HPDE6-E6E7 (cell line): ENCODE data around the gene NINJ2.
"Not testable (repeated sequence)": the region's sequence is repeated elsewhere in the genome, so short reads cannot be mapped to it uniquely, and the experiment has no call there.

Source experiments
- DNase-seq: peaks from one replicate; pipeline ENCODE4 v3.0.0; 2011; ENCODE audit warnings: missing footprints; ENCODE audit errors: extremely low spot score

NINJ2 gene, protein sequence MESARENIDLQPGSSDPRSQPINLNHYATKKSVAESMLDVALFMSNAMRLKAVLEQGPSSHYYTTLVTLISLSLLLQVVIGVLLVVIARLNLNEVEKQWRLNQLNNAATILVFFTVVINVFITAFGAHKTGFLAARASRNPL

DNA sequence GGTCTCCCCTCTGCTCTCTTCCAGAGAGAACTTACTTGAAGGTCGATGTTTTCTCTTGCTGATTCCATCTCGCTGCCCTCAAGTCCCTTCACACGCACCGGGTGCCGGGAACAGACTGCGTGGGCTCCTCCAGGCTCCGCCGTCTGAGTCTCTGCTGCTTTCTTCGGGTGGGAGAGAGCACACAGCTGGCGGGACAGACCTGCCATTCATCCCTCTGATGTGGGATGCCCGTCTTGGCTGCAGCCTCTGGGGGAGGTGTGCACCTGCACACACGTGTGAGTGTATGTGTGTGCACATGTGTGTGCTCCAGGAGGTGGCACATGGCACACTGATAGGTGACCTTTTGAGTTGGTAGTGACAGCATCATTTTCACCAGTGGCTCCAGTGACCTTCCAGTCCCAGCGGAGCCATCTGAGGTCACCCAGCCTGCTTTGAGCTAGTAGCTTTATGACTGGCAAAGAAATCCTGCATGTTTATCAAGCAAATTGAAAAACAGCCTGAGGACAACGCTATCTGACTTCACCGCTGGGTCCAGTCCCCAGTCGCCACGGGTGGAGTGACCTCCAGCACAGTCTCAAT lies at the start of gene NINJ2:
Gene NINJ2, minus strand, starts transcription at position 153 of the 579 bp plus-strand sequence. Its CDS starts 85 bp downstream, at position 68.
- no peak for DNase-seq

DNA sequence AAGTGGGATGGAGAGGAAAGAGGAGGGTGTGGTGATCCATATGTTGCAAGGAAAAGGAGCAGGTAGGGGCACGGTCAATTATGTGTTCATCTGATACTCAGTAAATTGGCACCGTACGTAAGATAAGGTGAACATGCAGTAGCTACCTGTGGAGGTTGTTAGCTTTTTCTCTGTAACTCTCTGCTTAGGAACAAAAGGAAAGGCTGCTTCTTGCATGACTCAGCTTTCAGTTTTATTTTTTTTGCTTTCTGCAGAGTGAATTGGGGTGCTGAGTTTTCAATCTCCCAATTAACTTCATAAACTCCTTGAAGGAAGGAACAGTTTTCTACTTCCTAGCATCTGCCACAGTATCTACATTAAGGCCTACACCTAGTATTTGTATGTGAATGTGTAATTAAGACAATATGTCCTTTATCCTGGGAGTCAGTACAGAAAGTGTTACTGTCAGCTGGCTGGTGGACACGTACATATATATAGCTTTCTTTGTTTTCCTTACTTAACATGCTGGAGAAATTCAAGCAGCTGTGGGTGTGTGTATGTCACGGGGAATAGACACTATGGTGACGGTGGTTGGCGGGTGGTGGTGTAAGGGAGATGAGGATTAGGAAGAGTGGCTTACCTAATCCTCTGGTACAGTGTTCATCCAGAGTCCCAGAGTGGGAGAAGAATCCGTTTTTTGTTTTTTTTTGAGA lies 49.1 kb upstream of the NINJ2 start:
- no peak for DNase-seq

DNA sequence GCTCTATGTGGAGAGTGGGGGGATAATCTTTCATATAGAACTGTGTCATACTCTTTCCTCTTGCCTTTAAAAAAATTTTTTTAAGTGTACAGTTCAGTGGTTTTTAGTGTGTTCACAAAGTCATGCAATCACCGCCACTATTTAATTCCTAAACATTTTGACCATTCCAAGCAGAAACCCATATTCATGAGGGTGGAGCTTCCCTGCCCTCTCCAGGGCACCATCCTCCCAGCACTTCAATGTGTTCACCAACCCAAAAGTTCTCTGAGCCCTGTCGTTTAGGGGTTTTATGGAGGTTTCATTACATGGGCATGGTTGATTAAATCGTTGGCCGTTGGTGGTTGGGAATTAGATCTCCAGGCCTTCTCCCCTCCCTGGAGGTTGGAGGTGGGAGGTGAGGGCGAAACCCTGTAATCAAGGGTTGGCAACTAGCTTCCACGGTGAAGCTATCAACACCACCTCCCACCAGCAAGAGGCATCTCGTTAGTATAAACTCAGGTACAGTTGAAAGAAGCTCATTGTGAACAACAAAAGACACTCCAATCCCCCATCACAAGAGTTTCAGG lies 46.3 kb upstream of the NINJ2 start:
- DNase-seq = no peak

DNA sequence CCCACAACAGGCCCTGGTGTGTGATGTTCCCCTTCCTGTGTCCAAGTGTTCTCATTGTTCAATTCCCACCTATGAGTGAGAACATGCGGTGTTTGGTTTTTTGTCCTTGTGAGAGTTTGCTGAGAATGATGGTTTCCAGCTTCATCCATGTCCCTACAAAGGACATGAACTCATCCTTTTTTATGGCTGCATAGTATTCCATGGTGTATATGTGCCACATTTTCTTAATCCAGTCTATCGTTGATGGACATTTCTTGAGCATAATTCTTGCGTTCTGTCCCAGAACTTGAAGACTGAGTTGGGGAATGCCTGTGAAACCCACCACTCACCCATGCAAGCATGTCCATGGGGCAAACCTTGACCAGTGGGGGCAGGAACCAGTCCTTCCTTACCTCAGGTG lies 44.8 kb upstream of the NINJ2 start:
- DNase-seq = not testable (repeated sequence)

DNA sequence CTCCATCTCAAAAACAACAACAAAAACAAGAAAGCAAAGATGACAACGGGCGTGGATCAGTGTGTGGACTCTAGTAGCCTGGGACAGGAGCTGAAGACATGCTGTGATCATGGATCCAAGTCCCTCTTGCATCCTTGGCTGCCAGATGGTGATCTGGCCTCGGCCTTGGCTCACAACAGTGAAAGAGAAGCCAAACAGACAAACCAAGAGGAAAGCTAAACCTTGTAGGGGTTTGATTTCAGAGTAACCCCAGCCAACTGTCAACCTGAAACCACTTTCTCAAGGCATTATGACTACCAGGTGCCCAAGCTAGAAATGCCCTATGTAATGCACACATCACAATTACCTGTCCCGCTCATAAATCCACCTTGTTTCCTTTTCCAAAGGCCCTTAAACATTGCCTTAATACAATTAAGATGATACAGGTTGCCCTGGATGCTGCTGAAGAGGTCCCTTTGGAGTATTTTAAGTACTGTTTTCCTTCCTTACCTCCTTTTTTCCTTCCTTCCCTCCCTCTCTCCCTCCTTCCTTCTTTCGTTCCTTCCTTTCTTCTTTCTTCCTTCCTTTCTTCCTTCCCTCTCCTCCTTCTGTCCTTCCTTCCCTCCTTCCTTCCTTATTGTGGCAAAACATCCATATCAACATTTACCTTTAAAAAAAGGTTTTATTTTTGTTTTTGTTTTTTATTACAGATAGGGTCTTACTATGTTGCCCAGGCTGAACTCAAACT lies 41.4 kb upstream of the NINJ2 start:
- no peak for DNase-seq

DNA sequence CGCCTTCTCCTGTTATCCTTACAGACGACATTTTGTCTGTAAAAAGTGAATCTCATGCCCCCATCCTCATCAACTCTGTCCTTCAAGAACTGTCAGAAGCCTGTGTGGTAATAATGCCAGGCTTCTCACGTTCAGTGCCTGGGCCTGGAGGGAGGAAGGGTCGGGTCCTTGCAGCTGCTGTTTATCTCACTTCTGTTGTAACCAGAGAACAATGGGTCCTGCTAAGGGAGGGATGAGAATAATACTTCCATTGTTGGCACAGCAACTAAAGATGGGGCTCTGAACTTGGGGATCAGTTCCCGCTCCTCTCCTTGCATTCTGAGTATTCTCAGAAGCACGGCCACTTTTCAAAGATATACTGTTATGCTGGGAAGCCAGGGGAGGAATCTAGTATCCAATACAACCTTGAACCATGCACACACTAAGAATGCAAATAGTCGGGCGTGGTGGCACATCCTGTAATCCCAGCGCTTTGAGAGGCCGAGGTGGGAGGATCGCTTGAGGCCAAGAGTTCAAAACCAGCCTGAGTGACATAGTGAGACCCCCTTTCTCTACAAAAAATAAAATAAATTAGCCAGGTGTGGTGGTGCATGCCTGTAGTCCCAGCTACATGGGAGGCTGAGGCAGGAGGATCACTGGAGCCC lies 38.8 kb upstream of the NINJ2 start:
- DNase-seq = no peak

DNA sequence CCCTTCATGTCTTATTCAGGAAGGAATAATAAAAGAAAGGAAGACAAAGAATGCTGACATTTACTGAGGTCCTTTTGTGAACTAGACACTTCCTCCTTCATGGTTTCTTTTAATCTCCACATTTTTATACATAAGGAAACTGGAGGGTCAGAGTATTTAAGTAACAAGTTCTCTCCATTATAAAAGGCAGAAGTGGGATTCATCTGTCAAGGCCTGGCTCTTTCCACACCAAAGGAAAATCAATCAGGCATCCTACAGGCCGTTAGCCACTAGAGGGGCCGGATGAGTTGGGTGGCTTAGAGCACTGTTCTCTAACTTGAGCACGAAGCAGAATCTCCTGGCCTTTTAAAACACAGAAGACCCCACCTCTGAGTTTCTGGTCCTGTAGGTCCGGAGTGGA lies 36.8 kb upstream of the NINJ2 start:
- no peak for DNase-seq

DNA sequence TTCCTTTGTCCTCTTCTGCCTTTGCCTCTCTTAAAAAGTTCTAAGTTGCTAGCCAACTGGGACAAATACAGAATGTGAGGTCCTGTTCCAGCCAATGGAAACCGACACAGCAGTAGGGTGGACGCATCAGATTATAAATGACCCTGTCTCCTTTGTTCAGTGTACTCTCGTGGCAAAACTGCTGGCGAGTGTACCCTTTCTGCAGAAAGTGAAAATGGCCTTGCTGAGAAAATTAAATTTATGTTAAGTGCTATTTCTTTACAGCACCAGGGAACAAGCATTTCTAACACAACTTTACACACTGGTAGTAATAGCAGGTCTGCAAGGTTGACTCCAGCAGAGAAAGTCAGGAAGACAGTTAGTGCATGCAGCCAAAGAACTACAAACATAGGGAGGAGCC lies 35.0 kb upstream of the NINJ2 start:
- DNase-seq = not testable (repeated sequence)

DNA sequence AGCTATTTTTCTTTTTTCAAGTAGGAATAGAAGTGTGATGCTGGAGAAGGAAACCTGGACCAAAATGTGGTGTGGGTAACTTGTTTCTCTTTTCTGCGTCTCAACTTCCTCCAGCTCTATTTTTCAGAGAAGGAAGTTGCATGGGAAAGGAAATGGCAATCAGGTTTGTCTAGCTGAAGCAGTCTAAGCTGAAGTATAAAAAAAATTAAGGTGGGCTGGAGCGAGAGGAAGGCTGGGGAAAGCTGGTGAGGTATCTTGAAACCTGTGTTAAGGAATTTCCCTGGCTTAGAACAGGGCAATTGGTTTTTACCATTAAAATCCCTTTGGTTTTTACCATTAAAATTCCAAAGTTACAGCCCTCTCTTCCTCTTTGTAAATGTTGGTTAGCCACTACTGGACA lies 34.2 kb upstream of the NINJ2 start:
- DNase-seq = no peak

DNA sequence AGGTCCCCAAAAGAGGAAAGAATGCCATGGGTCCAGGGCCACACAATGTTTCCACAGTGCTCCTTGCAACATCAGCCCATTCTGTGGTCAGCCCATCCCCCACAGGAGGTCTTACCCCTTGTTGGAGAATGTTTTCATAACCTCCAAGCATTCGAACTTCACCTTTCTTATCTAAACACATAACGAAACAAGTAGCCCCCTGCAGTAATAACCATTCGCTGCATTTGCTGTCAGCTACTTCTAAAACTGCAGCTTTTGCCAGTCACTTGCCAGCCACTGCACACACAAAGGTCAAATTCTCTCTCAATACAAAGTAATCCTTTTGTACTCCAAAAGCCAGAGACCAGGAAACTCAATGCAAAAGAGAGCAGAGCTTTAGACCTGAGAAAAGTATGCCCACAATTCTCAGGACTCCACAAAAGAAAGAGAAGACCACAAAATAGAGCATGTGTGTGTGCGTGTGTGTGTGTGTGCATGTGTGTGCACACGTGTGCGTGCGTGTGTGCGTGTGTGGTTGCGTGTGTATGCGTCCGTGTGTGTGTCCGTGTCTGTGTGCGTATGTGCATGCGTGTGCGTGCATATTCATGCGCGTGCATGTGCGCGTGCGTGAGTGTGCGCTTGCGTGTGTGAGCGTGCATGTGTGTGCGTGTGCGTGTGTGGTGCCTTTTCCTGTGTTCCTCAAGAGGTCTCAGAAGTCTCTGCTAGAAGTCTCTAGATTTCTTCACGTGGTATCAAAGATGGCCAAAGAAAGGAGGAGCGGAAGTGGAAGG lies 31.7 kb upstream of the NINJ2 start:
- DNase-seq = no peak

DNA sequence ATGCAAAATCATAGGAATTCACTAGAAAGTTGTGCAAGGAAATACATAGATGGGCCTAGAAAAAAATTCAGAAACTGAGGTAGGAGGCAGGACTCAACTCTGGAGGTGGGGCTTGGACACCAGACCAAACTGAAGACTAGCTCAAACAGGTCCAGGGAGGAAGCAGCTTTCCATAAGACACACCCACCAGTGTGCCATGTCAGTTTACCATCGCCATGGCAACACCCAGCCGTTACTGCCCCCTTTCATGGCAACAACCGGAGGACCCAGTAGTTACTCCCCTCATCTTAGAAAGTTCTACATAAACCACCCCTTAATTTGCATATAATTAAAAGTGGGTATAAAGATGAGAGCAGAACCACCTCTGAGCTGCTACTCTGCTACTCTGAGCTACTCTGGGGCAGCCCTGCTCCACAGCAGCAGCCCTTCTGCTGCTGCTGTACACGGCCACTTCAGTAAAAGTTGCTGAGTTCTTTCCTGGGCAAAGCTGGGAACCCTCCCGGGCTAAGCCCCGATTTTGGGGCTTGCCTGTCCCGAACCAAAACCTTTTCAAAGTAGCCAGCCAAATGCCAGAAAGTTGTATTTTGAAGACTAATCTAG lies 30.8 kb upstream of the NINJ2 start:
- DNase-seq = no peak

DNA sequence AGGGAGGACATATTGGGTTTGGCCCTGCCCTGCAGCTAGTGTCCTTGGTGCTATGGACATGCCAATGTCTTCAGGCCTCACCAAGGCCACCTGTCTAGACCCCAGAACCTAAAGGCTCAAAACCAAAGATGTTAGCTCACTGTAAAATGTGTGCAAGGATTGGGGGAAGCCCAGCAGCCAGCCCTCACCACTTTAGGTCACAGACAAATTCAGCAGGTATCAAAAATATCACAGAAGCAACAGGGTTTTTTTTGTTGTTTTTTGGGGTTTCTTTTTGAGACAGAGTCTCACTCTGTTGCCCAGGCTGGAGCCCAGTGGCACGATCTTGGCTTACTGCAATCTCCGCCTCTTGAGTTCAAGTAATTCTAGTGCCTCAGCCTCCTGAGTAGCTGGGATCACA lies 29.0 kb upstream of the NINJ2 start:
- no peak for DNase-seq

DNA sequence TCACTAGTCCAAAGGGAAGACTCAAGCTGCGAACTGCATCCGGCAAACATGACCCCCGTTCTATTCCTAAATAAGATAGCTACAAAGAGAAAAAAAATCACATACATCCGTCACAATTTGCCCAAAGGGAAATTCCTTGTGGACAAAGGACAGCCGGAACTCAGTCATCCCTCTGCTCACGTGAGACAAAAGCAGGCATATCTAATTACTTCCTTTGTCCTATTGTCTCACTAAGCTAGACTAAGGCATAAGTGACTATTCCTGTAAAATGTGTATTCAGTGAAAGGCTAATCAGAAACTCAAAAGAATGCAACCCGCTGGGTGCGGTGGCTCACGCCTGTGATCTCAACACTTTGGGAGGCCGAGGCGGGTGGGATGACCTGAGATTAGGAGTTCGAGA lies 27.2 kb upstream of the NINJ2 start:
- no peak for DNase-seq

DNA sequence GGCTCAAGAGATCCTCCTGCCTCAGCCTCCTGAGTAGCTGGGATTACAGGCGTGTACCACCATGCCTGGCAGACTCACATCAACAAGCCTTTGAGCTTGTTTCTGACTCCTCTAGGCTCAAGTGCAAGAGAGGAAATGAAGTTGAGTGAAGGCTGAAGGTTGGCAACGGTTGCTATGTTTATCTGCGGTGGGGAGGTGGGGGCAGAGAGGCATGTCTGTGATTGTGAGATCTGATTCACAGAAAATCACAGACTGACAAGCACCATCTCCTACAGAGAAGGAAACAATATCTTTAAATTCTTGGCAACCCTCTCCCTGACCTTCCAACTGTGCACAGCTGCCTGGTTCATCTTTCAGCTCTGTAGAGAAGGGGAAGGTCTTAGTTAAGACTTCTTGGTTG lies 22.1 kb upstream of the NINJ2 start:
- no peak for DNase-seq

DNA sequence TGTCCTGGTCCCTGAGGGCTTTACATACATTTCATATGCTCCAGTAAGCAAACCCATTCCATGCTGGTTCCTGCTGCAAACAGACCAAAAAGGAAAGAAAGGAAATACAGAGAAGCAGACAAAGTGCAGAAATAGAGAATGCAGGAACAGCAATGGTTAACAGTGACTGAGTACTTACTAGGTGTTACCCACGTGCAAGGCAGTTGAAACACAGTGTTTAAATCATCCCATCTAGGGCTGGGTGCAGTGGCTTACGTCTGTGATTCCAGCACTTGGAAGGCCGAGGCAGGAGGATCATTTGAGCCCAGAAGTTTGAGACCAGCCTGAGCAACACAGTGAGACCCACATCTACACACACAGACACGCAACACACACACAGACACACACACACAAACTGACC lies 21.2 kb upstream of the NINJ2 start:
- DNase-seq = no peak

DNA sequence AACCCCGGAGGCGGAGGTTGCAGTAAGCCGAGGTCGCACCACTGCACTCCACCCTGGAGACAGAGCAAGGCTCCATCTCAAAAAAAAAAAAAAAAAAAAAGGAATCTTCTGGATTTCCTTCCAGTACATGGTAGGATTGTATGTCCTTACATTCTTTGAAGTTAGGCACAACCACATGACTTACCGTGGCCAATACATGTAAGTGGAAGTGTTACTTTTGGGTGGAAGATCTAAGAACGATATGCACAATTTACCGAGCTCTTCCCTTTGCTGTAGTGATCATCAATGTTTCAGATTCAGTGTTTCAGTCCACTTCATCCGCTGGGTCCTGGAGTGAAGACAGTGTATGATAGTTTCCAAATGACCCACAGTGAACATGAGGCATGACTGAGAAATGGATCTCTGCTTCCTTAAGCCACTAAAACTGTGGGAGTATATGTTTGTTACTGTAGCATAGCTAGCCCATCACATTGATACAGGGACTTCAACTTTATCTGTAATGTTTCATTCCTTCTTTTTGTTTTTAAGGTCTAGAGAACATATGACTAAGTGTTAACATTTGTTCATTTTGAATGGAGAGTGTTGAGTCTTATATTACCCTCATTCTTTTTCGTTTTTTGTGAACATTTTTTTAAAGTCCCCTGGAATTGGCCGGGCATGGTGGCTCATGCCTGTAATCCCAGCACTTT lies 18.5 kb upstream of the NINJ2 start:
- DNase-seq = no peak

DNA sequence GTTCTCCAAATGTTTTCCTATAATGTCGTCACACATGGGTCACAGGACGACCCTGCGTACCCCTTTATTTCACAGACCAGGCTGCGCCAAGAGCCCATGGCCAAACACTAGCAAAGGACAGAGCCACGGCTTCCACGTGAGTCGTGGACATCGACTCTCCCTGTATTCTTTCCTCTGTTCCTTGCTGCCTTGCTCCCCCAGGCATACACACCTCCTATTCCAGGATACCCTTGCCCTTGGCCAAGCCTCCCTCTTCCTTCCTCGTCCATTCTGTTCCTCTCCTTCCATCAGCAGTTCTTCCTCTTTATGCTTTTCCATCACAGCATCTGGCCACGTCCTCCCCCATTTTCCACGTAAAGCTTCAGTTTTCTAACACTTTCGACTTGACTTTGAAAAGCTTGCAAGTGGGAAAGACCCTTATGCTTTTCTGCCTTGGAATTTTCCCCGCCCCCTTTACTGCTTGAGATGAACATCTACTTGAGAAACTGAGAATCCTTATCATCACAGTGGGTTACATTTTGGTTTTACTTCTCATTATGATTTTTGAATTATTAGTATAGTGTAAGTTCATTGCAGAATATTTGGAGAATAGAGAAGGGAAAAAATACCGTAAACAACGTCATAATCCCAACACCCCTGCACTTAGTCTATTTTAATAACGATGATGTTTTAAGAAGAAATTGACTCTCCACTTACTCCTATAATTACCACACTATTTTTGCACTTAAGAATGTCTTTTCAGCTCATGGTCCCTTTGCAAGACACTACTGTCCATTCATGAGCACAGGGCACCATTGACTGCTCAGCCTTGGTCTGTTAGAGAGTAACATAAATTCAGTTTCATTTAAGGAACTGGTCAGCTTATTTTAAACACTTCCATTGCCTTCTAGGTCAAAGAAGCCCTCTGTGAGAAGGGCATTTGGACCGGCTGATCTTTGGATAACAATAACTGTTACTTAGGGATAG lies 15.8 kb upstream of the NINJ2 start:
- DNase-seq = no peak

DNA sequence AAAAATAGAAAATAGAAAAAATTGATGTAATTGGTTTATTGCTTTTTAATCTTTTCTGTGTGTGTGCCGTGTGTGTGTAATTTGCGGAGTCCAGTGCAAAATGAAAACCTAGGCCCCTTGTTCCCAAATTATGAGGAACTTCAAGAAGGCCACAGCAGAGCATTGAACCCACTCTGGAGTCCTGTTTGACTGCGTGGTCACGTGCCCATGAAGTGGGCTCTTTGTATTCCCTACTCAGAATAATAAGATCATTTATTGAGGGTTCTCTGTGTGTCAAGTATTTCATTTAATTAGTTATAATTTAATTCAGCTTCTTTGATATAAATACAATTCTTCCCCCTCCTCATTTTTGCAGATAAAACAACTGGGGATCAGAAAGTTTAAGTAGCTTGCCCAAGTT lies 12.3 kb upstream of the NINJ2 start:
- DNase-seq = no peak

DNA sequence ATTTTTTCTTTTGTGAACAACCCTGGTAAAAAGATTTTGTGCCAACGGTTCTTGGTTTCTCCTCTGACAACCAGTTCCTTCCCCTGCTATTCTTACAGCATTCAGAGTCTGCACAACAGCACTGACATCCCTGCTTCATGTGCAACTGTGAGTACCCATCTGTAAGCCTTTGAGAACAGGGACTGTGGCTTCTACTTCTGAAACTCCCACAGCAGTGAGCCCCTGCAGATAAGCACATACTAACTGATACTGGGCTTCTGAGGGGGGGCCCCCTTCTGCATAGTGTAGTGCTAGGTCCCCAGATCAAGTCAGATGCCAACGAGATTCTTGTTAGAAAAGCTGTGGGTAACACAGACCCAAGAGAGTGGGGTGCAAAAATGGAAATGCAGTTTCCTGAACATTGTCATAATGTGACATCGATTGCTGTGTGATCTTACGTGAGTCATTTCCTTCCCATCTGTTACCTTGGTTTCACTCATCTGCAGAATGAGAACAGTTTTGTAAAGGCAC lies 11.1 kb upstream of the NINJ2 start:
- no peak for DNase-seq
